ENCODE measurements around the gene ADCY1. TPM values are rescaled to one million over a fixed set of nuclear protein-coding genes. Genes with fewer than 3 reads are reported as not detected.

Gene ADCY1
- total and polyA plus RNA-seq, 4 donors, result 0.33 to 20.1 (median 4.1) TPM

- no peak overlapping the region for H3K4me3 ChIP-seq (ENCODE audit: low read depth in 1 of 3, low read length in 3 of 3)
- H3K9ac ChIP-seq (ENCODE audit: low read depth in 1 of 2, low read length in 2 of 2), result no peak overlapping the region
- H3K4me1 ChIP-seq (ENCODE audit: control insufficient read depth in 4 of 4, insufficient read depth in 4 of 4, low read length in 3 of 4), result peaks cover 0 to 15% (median 5%) of the 10 kb centered on the region in 4 donors
- no peaks in the 10 kb centered on the region for H3K9me3 ChIP-seq (ENCODE audit: control insufficient read depth in 4 of 4, low read length in 3 of 4)
- no peaks in the 10 kb centered on the region for H3K36me3 ChIP-seq (ENCODE audit: control insufficient read depth in 4 of 4, insufficient read depth in 3 of 4, low read depth in 1 of 4, low read length in 3 of 4)
- TF ChIP-seq HNF4A (conservative IDR thresholded peaks at IDR 0.05) (no peak), SP1 (IDR thresholded peaks at IDR 0.05) (no peak), TAF1 (conservative IDR thresholded peaks at IDR 0.05) (no peak), GABPA (IDR thresholded peaks at IDR 0.05 in 1 of 2, conservative IDR thresholded peaks at IDR 0.05 in 1 of 2) (no peak), ZBTB33 (IDR thresholded peaks at IDR 0.05) (no peak), JUND (IDR thresholded peaks at IDR 0.05) (no peak), FOXA1 (IDR thresholded peaks at IDR 0.05) (no peak), REST (IDR thresholded peaks at IDR 0.05) (no peak), HNF4G (IDR thresholded peaks at IDR 0.05) (no peak), RAD21 (IDR thresholded peaks at IDR 0.05) (no peak), RXRA (IDR thresholded peaks at IDR 0.05) (no peak), CTCF (IDR thresholded peaks at IDR 0.05; ENCODE audit: low read depth, low read length, missing input control) (no peak), NR2F2 (IDR thresholded peaks at IDR 0.05) (no peak), MAX (IDR thresholded peaks at IDR 0.05) (no peak), ATF3 (IDR thresholded peaks at IDR 0.05) (no peak), EGR1 (IDR thresholded peaks at IDR 0.05; ENCODE audit: low read depth in 2 of 2) (no peak), FOXA2 (IDR thresholded peaks at IDR 0.05) (no peak), YY1 (IDR thresholded peaks at IDR 0.05) (no peak)
- H3K27ac ChIP-seq (ENCODE audit: low read depth in 1 of 2, low read length in 2 of 2), result no peak overlapping the region
- 57% methylated on average over 7 of the region's 7 CpGs for WGBS
- no peaks in the 10 kb centered on the region for H3K27me3 ChIP-seq (ENCODE audit: control insufficient read depth in 4 of 4, insufficient read depth in 4 of 4, low read length in 3 of 4)
- DNase-seq (ENCODE audit: low spot score), result peak; percentile 20
Measured at GRCh38 chr7:45670227-45670626, 96.1 kb downstream of the ADCY1 start.

Measured in liver (tissue), 9 donors.